Kidney (tissue), 14 donors: ENCODE measurements around the gene CHID1. TPM values are rescaled to one million over a fixed set of nuclear protein-coding genes. Genes with fewer than 3 reads are reported as not detected.

Experiments used
- DNase-seq, 5 donors: peaks; one replicate each; pipeline ENCODE4 v3.0.0-alpha.2; 2013 to 2020
- FAIRE-seq: peaks from 2 replicates; lab custom pipeline; 2012; peaks lifted over from hg19 to GRCh38; lab: Jason Lieb, UNC
- H3K27ac ChIP-seq, 2 donors: one replicate each; pipeline ENCODE4 v1.7.0; 2013; ENCODE audit warnings: low read depth in 2 of 2, low read length in 2 of 2, inconsistent platforms in 1 of 2
- H3K27me3 ChIP-seq: one replicate; pipeline ENCODE4 v1.7.1; 2013; ENCODE audit warnings: low read length, inconsistent platforms; ENCODE audit not compliant: control insufficient read depth, insufficient read depth
- H3K36me3 ChIP-seq, 3 donors: one replicate each; pipeline versions ENCODE4 v1.7.0 to v1.7.1; 2013; ENCODE audit warnings: low read length in 3 of 3, control low read depth in 1 of 3, inconsistent platforms in 1 of 3; ENCODE audit not compliant: insufficient read depth in 3 of 3, control insufficient read depth in 2 of 3
- H3K4me1 ChIP-seq, 3 donors: one replicate each; pipeline versions ENCODE4 v1.7.0 to v1.7.1; 2013; ENCODE audit warnings: low read length in 3 of 3, inconsistent platforms in 1 of 3, low read depth in 1 of 3; ENCODE audit not compliant: control insufficient read depth in 2 of 3, insufficient read depth in 2 of 3
- H3K4me3 ChIP-seq, 3 donors: one replicate each; pipeline versions ENCODE4 v1.7.0 to v1.8.1; 2013; ENCODE audit warnings: low read length in 3 of 3, control low read depth in 1 of 3, inconsistent platforms in 1 of 3
- H3K9ac ChIP-seq, 3 donors: one replicate each; pipeline versions ENCODE4 v1.7.0 to v1.7.1; 2013; ENCODE audit warnings: low read length in 3 of 3, control low read depth in 1 of 3, inconsistent platforms in 1 of 3
- H3K9me3 ChIP-seq, 3 donors: one replicate each; pipeline versions ENCODE4 v1.7.0 to v1.7.1; 2013; ENCODE audit warnings: low read length in 3 of 3, control low read depth in 1 of 3, inconsistent platforms in 1 of 3; ENCODE audit not compliant: control insufficient read depth in 2 of 3, insufficient read depth in 1 of 3
- intact Hi-C: fragments of 100-400 bp; cut with DNase I; formaldehyde crosslinking; loops from one replicate; pipeline ENCODE4 v1.11.1; 2022
- polyA plus RNA-seq: library from polyadenylated mRNA; stranded (reverse); fragments of 350-450 nt; fragmentation: Illumina TruSeq; extraction: RNeasy Lipid Tissue Mini Kit (QIAGEN cat#74804); gene quantifications from one replicate; pipeline ENCODE4 v1.2.3, GENCODE V29; 2014; ENCODE audit warnings: low read depth, low replicate concordance; ENCODE audit not compliant: insufficient read depth
- total RNA-seq: library from RNA; stranded (reverse); fragmentation: NEBNext Ultra II Directional; extraction: Animal tissue kit (Norgen Biotek cat#: 25700); gene quantifications from one replicate; pipeline ENCODE4 v1.2.1, GENCODE V29; 2021
- TF ChIP-seq, protein P1 (sequence below): IDR thresholded peaks from 3 replicates; pipeline ENCODE4 v1.5.1; 2012; ENCODE audit warnings: mild to moderate bottlenecking, moderate library complexity, borderline replicate concordance; ENCODE audit not compliant: insufficient read depth; ENCODE audit errors: extremely low read depth
- donor health status: control.
- donor health status: control.
- donor health status: control.
- donor health status: control.
- donor health status: control.
- donor health status: DM: yes; HTN: yes; CAD: no.
- donor health status: Normal renal cell carcinoma (clear cell type).

Gene CHID1
- total and polyA plus RNA-seq, 2 donors from 2014 or later = 82.2 to 128 TPM

GRCh38 chr11:818396-819128, 92.0 kb downstream of the CHID1 start, which contains the start of gene PNPLA2:
PNPLA2 (plus strand) TSS chr11:818914; CDS start chr11:819719, 805 bp downstream.
- peak within 1 kb of the TSS in 2 of 3 donors; percentile 29 to 82 for H3K9ac ChIP-seq
- H3K27me3 ChIP-seq = no peaks in the 10 kb centered on the region
- intact Hi-C loops = no loop called here
- TF ChIP-seq, protein P1, sequence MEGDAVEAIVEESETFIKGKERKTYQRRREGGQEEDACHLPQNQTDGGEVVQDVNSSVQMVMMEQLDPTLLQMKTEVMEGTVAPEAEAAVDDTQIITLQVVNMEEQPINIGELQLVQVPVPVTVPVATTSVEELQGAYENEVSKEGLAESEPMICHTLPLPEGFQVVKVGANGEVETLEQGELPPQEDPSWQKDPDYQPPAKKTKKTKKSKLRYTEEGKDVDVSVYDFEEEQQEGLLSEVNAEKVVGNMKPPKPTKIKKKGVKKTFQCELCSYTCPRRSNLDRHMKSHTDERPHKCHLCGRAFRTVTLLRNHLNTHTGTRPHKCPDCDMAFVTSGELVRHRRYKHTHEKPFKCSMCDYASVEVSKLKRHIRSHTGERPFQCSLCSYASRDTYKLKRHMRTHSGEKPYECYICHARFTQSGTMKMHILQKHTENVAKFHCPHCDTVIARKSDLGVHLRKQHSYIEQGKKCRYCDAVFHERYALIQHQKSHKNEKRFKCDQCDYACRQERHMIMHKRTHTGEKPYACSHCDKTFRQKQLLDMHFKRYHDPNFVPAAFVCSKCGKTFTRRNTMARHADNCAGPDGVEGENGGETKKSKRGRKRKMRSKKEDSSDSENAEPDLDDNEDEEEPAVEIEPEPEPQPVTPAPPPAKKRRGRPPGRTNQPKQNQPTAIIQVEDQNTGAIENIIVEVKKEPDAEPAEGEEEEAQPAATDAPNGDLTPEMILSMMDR = no peak
- no peaks in the 10 kb centered on the region for H3K9me3 ChIP-seq
- peaks cover 0 to 26% (median 22%) of the 10 kb centered on the region in 3 donors for H3K4me1 ChIP-seq
- H3K27ac ChIP-seq = peak within 1 kb of the TSS; percentile 91 to 92
- FAIRE-seq (no peak), DNase-seq (peak in 3 of 5 donors; percentile 69 to 92 (median 71))
- H3K36me3 ChIP-seq = peaks cover 0 to 4% (median 0%) of the 10 kb centered on the region in 3 donors
- peak within 1 kb of the TSS; percentile 33 to 84 (median 52) for H3K4me3 ChIP-seq

Other genes starting within 250 kb of the CHID1 start
- 54.5 TPM for gene DEAF1, start 215.6 kb downstream of the CHID1 start, total RNA-seq
- gene DEAF1, start 215.6 kb downstream of the CHID1 start, polyA plus RNA-seq = 30.2 TPM
- gene TMEM80, start 215.0 kb downstream of the CHID1 start, total RNA-seq = 38.6 TPM
- gene TMEM80, start 215.0 kb downstream of the CHID1 start, polyA plus RNA-seq = 36.2 TPM
- gene EPS8L2, start 204.6 kb downstream of the CHID1 start, total RNA-seq = 287 TPM
- gene EPS8L2, start 204.6 kb downstream of the CHID1 start, polyA plus RNA-seq = 199 TPM
- 175 TPM for gene TALDO1, start 163.3 kb downstream of the CHID1 start, total RNA-seq
- gene TALDO1, start 163.3 kb downstream of the CHID1 start, polyA plus RNA-seq = 312 TPM
- 66.2 TPM for gene GATD1, start 133.3 kb downstream of the CHID1 start, total RNA-seq
- gene GATD1, start 133.3 kb downstream of the CHID1 start, polyA plus RNA-seq = 38.3 TPM
- gene CEND1, start 120.7 kb downstream of the CHID1 start, total RNA-seq = 0.16 TPM
- gene CEND1, start 120.7 kb downstream of the CHID1 start, polyA plus RNA-seq = 3.6 TPM
- gene SLC25A22, start 112.5 kb downstream of the CHID1 start, total RNA-seq = 17.8 TPM
- gene SLC25A22, start 112.5 kb downstream of the CHID1 start, polyA plus RNA-seq = 14.3 TPM
- gene PIDD1, start 105.6 kb downstream of the CHID1 start, total RNA-seq = 16.5 TPM
- 9.1 TPM for gene PIDD1, start 105.6 kb downstream of the CHID1 start, polyA plus RNA-seq
- 1,544 TPM for gene RPLP2, start 100.8 kb downstream of the CHID1 start, total RNA-seq
- 1,997 TPM for gene RPLP2, start 100.8 kb downstream of the CHID1 start, polyA plus RNA-seq
- 173 TPM for gene PNPLA2, start 91.9 kb downstream of the CHID1 start, total RNA-seq
- 67.9 TPM for gene PNPLA2, start 91.9 kb downstream of the CHID1 start, polyA plus RNA-seq
- 22.6 TPM for gene CRACR2B, start 82.9 kb downstream of the CHID1 start, total RNA-seq
- gene CRACR2B, start 82.9 kb downstream of the CHID1 start, polyA plus RNA-seq = 16.5 TPM
- gene CD151, start 77.9 kb downstream of the CHID1 start, total RNA-seq = 476 TPM
- 379 TPM for gene CD151, start 77.9 kb downstream of the CHID1 start, polyA plus RNA-seq
- 107 TPM for gene POLR2L, start 68.3 kb downstream of the CHID1 start, total RNA-seq
- 376 TPM for gene POLR2L, start 68.3 kb downstream of the CHID1 start, polyA plus RNA-seq
- gene TSPAN4, start 68.0 kb downstream of the CHID1 start, total RNA-seq = 104 TPM
- 81.2 TPM for gene TSPAN4, start 68.0 kb downstream of the CHID1 start, polyA plus RNA-seq
- 144 TPM for gene AP2A2, start 15.1 kb upstream of the CHID1 start, total RNA-seq
- 76.5 TPM for gene AP2A2, start 15.1 kb upstream of the CHID1 start, polyA plus RNA-seq
- gene MUC6, start 125.9 kb upstream of the CHID1 start, total RNA-seq = 3.0 TPM
- 1.1 TPM for gene MUC6, start 125.9 kb upstream of the CHID1 start, polyA plus RNA-seq
- not detected for gene MUC2, start 164.1 kb upstream of the CHID1 start, total RNA-seq
- gene MUC2, start 164.1 kb upstream of the CHID1 start, polyA plus RNA-seq = not detected
- 0.03 TPM for gene MUC5AC, start 247.1 kb upstream of the CHID1 start, total RNA-seq
- gene MUC5AC, start 247.1 kb upstream of the CHID1 start, polyA plus RNA-seq = not detected